DND-41 (cell line): ENCODE measurements around the gene ZKSCAN4.

Source experiments
- EZH2 ChIP-seq: IDR thresholded peaks from 3 replicates; pipeline ENCODE4 v1.6.1; 2012; ENCODE audit warnings: borderline replicate concordance, low read depth, mild to moderate bottlenecking, moderate library complexity, low read length, inconsistent platforms; ENCODE audit not compliant: severe bottlenecking
- TF ChIP-seq, protein P1 (sequence below): IDR thresholded peaks from 2 replicates; pipeline ENCODE4 v1.5.1; 2012; ENCODE audit warnings: borderline replicate concordance, low read length, moderate library complexity, mild to moderate bottlenecking; ENCODE audit not compliant: poor library complexity, severe bottlenecking; ENCODE audit errors: extremely low read depth

DNA sequence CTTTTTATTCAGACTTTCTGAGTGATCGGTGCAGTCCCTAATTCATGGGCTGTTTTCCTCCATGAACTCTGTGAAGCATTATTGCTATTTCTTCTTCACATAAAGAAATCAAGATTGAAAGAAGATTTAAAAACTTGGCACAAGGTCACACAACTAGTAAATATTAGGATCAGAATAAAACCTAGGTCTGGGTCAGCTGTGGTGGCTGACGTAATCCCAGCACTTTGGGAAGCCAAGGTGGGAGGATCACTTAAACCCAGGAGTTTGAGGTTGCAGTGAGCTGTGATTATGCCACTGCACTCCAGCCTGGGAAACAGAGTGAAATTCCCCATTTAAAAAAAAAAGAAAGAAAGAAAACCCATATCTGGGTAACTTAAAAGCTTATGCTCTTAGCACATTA, 25.6 kb downstream of the ZKSCAN4 start:
- TF ChIP-seq, protein P1, sequence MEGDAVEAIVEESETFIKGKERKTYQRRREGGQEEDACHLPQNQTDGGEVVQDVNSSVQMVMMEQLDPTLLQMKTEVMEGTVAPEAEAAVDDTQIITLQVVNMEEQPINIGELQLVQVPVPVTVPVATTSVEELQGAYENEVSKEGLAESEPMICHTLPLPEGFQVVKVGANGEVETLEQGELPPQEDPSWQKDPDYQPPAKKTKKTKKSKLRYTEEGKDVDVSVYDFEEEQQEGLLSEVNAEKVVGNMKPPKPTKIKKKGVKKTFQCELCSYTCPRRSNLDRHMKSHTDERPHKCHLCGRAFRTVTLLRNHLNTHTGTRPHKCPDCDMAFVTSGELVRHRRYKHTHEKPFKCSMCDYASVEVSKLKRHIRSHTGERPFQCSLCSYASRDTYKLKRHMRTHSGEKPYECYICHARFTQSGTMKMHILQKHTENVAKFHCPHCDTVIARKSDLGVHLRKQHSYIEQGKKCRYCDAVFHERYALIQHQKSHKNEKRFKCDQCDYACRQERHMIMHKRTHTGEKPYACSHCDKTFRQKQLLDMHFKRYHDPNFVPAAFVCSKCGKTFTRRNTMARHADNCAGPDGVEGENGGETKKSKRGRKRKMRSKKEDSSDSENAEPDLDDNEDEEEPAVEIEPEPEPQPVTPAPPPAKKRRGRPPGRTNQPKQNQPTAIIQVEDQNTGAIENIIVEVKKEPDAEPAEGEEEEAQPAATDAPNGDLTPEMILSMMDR = no peak
- TF ChIP-seq EZH2 = no peak
